Fibroblast of villous mesenchyme (primary cell): ENCODE data around the gene BPIFA2. TPM values are rescaled to one million over a fixed set of nuclear protein-coding genes. Genes with fewer than 3 reads are reported as not detected.

Experiments used
- DNase-seq: peaks from one replicate; pipeline ENCODE4 v3.0.0-alpha.2; 2010; ENCODE audit warnings: low read depth
- H3K4me3 ChIP-seq: 2 replicates; pipeline ENCODE4 v1.5.1; 2011; ENCODE audit warnings: low read depth, mild to moderate bottlenecking, low read length
- CTCF ChIP-seq: IDR thresholded peaks from 2 replicates; pipeline ENCODE4 v1.5.1; 2012; ENCODE audit warnings: low read depth, mild to moderate bottlenecking, low read length; ENCODE audit not compliant: insufficient read depth
- total RNA-seq: library from RNA; depleted of rRNA; stranded (reverse); fragments of >200 nt; gene quantifications from 2 replicates; pipeline ENCODE4 v1.2.3, GENCODE V29; 2012

The BPIFA2 gene
- total RNA-seq, 1 donor, result not detected

GRCh38 chr20:33211817-33212424 lies 44.0 kb downstream of the BPIFA2 start:
- TF ChIP-seq CTCF, result peak; percentile 52
- DNase-seq, result peak; percentile 34

GRCh38 chr20:33217052-33217451 lies 49.1 kb downstream of the BPIFA2 start, which contains the start of gene BPIFA3:
Gene BPIFA3, plus strand, starts transcription at chr20:33217352. Its CDS starts 185 bp downstream, at chr20:33217537.
- DNase-seq, result no peak
- TF ChIP-seq CTCF, result no peak
- no peak within 1 kb of the TSS for H3K4me3 ChIP-seq

More at GRCh38 chr20:33211817-33212424, 44.0 kb downstream of the BPIFA2 start:
- no peak overlapping the region for H3K4me3 ChIP-seq

- DNase-seq, result no peak
- H3K4me3 ChIP-seq, result no peak overlapping the region
- TF ChIP-seq CTCF, result no peak
These were observed 56.4 kb downstream of the BPIFA2 start for GRCh38 chr20:33224399-33224798.

- H3K4me3 ChIP-seq, result no peak overlapping the region
- no peak for TF ChIP-seq CTCF
- no peak for DNase-seq
These were observed 61.9 kb downstream of the BPIFA2 start for GRCh38 chr20:33229843-33230242.

Other genes with a start within 250 kb of the BPIFA2 start
- gene SUN5, start 163.7 kb upstream of the BPIFA2 start, total RNA-seq, result not detected in 2 replicates
- not detected in 2 replicates for gene BPIFB2, start 160.5 kb upstream of the BPIFA2 start, total RNA-seq
- gene BPIFB6, start 136.5 kb upstream of the BPIFA2 start, total RNA-seq, result not detected in 2 replicates
- gene BPIFB3, start 114.3 kb upstream of the BPIFA2 start, total RNA-seq, result not detected in 2 replicates
- gene BPIFB4, start 88.5 kb upstream of the BPIFA2 start, total RNA-seq, result not detected in 2 replicates
- not detected in 2 replicates for gene BPIFA3, start 49.2 kb downstream of the BPIFA2 start, total RNA-seq
- gene BPIFA1, start 67.8 kb downstream of the BPIFA2 start, total RNA-seq, result not detected in 2 replicates
- not detected in 2 replicates for gene BPIFB1, start 115.1 kb downstream of the BPIFA2 start, total RNA-seq
- 19.3 and 22.5 TPM in 2 replicates for gene CDK5RAP1, start 233.4 kb downstream of the BPIFA2 start, total RNA-seq